Rectal smooth muscle tissue (tissue), 1 donor: ENCODE measurements around the gene SERPINB2.

Experiments
- H3K27ac ChIP-seq: one replicate; pipeline ENCODE4 v1.7.0; 2013; ENCODE audit warnings: low read depth, low read length, inconsistent platforms
- H3K27me3 ChIP-seq: one replicate; pipeline ENCODE4 v1.7.0; 2013; ENCODE audit warnings: low read length; ENCODE audit not compliant: control insufficient read depth, insufficient read depth
- H3K36me3 ChIP-seq: one replicate; pipeline ENCODE4 v1.7.0; 2013; ENCODE audit warnings: low read length; ENCODE audit not compliant: control insufficient read depth, insufficient read depth
- H3K4me1 ChIP-seq: one replicate; pipeline ENCODE4 v1.7.0; 2013; ENCODE audit warnings: low read length; ENCODE audit not compliant: control insufficient read depth, insufficient read depth
- H3K4me3 ChIP-seq: one replicate; pipeline ENCODE4 v1.7.0; 2013; ENCODE audit warnings: low read length
- H3K9ac ChIP-seq: one replicate; pipeline ENCODE4 v1.7.0; 2013; ENCODE audit warnings: low read length

SERPINB2 gene

GRCh38 chr18:63951302-63951705 lies 63.8 kb downstream of the SERPINB2 start:
- Histone ChIP-seq H3K27me3 (no peaks in the 10 kb centered on the region), H3K4me3 (no peak overlapping the region), H3K27ac (no peak overlapping the region), H3K36me3 (no peaks in the 10 kb centered on the region), H3K9ac (no peak overlapping the region), H3K4me1 (no peaks in the 10 kb centered on the region)
